ENCODE data around the gene NOTCH2.

Gene NOTCH2

DNA sequence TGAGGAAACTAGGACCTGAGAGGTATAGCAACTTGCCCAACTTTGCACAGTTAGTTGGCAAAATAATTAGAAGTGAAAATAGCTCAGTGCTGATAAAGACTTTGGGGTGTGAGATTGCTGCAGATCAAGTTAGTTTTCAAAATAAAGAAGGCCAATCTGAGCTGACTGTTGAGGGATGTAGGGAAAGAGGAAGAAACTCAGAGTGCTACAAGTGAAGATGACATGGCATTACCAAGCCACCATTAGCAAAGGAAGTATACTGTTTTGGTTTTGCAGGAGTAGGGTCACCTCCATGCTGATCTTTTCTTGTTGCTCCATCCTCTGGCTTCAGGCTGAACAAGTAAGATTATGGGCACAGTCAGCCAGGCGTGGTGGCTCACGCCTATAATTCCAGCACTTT lies 94.5 kb downstream of the NOTCH2 start:
- DNase-seq (ENCODE audit: low spot score), result no peak

DNA sequence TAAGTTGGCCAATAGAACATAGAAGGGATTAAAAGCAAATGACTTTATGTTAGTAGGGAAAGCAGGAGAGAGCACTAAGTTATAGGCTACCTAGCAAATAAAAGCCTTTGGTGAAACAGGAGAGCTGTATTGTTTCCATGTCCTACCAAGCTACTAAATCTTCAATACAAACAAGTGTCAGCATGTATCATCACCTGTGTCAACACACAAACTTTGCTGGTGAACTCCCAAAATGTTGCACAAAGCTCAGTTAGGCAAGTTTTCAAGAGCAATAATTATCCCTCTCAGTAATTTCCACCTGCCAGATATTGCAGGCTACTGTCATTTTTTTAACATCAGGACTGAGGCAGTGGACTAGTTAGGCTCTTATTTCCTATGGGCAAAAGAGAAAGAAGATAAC lies 95.4 kb downstream of the NOTCH2 start:
- no peak for DNase-seq (ENCODE audit: low spot score)

DNA sequence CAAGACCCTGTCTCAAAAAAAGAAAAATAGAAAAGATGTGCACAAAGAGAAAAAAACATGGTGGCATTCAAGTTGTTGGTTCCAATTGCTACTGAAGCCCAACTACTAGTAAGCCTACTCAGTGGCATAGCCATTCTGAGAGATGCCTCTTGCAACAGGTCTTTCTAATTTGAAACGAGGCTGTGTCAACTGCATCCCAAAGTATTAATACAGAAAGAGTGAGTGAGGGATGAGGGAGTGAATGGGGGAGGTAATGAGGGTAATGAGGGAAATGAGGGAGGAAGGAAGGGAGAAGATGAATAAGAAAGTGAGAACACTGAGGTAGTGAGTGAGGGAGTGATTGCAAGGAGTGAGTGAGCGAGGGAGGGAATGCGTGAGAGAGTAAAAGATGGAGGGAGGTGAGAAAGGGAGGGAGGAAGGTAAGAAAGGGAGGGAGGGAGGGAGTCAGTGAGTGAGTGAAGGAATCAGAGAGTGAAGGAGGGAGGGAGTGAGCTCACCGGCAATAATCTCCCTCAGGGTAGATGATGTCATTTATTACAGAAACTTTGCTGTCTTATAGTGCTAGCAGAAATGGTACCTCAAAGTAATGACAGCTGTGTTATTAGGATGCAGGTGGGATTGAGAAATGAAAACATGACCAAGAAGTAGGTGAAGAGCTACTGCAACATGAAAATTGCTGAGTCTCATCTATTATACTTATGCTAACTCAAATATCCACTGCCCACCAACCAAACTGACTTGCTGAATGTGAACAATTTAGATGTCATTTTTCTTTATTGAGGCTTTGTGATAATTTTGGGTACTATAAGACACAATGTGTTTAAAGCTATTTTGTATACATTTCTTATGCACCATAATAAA lies 97.5 kb downstream of the NOTCH2 start:
- DNase-seq (ENCODE audit: low spot score), result no peak

DNA sequence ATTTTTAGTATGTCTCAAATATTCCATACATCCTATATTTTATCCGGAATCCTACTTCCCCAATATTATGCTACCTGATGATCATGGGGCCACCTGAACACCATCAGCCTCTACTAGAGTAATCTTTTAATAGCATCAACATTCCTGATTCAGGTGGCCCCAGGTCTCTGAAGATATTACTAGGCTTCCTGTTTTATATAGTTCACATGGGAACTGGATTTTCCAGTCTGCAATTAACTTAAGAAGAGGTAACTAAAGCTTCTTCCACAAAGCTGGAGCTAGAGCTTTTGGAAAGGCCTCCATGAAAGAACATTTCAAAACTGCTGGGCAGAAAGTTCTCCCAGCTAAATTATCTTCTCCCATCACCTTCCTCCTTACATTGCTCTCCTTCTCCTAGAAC lies 100.9 kb downstream of the NOTCH2 start:
- no peak for DNase-seq (ENCODE audit: low spot score)

DNA sequence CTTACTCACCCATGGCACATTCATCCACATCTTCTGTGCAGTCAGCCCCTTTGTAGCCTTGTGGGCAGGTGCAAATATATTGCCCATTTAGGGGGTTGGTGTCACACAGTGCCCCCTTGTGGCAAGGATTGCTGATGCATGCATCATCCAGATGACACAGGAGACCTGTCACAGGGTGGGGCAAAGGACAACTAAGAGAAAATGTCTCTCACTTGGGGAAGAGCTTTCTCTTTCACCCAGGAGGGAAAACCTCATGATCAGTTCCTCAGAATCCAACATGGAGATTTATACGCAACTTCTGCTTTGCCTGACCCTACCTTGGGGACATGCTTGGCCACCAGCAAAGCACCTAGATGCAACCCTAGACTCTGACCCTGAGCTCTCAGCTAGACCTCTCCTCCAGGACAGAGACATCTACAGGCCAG lies 101.4 kb downstream of the NOTCH2 start:
- no peak for DNase-seq (ENCODE audit: low spot score)

DNA sequence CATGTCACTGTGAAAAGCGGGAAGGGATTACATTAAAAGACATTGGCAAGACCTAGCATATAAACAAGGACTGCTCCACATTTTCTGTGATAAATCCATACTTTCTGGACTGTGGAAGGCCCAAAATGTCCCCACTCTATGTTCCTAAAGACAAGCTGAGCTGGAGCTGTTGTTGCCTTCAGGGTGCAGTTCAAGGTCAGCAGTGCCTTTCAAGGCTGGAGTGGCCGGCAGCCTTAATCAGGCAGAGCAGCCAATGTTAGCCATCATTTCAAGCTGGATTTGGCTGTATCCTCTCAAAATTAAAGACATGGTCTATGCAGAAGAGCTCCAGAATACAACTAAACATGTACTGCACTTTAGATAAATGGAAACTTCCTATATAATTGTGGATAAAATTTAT lies 102.8 kb downstream of the NOTCH2 start:
- DNase-seq (ENCODE audit: low spot score), result no peak

DNA sequence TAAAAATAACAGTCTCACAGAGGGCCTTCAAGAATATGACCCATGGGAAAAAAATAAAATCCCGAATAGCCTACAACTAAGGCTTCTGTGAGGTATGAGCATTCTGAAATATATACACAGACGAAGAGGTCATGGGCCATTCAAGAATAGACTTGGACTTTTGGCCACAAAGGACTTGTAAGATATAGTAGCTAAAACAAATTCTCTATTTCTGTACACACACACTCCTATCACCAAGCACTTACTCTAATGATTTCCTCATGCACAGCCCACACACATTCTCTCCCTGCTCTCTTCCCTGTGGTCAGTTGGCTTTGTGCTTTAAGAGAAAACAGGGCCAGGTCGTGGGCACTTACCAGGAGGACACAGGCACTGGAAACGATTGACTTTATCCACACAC lies 103.4 kb downstream of the NOTCH2 start:
- no peak for DNase-seq (ENCODE audit: low spot score)

DNA sequence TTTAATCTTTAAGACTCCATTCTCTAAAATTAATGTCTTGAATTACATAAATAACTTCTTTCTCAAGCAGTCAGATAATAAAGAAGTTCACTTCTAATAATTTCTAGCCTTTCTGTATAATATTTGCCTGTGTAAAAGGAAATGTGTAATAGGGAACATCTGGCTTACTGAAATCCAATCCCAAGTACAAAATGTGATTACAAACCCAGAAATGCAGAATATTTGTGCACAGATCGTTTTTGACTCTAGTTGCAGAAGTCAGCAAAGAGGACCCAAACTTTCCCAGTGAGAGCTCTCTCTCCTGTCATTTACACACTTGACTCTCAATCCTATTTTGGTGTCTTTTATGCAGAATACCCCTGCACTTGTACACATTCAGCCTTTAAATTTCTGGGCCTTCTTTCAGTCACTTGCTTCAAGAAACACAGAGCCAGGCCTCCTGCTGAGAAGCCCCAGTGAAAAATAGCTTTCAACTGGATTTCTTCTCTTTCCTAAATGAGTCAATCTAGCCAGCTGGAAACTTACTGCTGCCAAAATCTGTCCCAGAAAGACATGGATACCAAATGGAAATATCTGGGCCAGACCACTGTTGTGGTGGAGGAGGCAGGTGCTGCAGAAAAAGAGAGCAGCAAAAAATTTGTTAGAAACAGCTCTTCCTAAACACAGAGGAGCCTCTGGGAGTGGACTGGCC lies 104.6 kb downstream of the NOTCH2 start:
- peak; percentile 57 for DNase-seq (ENCODE audit: low spot score)

DNA sequence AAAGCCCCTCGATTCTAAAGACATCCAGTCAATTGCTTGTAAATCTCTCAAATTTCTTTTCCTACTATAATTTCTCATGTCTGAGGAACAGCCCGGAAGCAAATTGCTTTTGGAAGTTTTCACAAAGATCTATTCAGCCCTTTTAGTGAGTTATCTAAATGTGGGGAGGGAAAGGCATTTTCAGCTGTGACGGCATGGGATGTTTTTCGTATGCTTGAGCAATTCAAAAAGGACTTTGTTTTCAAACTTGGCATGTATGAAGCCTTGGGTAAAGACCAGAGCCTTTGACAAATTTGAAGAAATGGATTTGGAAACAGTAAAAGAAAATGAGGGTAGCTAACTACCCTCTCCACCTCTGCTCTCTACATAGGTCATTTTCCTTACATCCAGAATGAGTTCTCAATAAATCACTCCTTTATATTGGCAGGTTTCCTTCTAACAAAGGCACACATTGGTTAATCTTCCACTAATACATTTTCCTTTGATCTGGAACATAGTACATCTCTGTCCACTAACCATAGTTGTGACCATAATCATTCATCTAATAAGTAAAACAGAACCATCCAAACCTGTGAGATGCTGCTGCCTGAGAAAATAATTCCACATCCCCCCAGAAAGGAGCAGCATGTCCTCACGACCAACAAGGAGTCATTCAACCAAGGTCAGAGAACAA lies 107.0 kb downstream of the NOTCH2 start:
- DNase-seq (ENCODE audit: low spot score), result peak; percentile 35

DNA sequence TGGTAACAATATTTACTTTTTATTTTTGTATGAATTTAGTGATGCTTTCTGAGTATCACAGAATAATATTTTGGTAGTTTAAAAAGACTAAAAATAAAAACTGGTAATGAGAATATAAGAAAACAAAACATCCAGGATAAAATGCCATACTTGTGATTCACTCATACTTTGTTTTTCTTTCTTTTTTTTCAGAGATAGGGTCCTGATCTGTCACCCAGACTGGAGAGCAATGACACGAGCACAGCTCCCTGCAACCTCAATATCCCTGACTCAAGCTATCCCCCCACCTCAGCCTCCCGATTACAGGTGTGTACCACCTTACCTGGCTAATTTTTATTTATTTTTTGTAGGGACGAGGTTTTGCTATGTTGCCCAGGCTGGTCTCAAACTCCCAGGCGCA lies 109.0 kb downstream of the NOTCH2 start:
- no peak for DNase-seq (ENCODE audit: low spot score)

DNA sequence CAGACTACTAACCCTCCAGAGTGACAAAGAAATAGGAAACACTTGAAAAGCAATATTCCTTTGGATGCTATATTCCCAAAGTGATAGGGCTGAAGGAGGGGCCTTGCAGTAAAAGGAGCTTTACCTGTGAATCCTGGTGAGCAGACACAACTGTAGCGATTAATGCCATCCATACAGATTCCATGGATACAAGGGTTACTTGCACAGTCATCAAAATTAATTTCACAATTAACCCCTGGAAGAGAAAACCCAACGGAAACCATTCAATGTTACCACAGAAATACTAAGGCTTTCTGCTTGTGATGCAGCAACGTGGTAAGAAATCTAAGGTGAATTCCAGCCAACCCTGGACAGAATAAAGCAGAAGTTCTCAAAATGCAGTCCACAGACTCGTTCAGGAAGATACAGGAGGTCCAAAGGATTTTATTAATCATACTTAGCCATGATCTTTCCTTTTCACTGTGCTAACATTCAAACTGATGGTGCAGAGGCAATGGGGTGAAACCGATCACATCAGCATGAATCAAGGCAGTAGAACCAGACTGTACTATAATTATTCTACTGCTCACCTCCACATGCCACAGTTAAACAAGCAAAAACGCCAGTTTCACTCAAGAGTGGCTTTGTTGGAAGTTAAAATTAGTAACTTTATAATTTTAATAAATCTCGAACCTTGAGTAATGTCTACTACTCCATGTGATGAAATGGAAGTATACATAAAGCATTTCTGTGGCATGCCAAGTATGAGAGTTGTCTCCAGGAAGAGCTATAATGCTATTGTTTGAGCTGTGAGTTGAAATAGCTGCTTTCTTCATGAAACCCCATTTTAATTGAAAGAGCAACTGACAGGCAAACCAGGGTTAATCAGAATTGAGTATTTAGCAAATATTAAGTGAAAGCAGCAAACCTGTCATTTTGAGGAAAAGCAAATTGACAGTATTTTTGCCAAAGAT lies 109.9 kb downstream of the NOTCH2 start:
- DNase-seq (ENCODE audit: low spot score), result no peak

DNA sequence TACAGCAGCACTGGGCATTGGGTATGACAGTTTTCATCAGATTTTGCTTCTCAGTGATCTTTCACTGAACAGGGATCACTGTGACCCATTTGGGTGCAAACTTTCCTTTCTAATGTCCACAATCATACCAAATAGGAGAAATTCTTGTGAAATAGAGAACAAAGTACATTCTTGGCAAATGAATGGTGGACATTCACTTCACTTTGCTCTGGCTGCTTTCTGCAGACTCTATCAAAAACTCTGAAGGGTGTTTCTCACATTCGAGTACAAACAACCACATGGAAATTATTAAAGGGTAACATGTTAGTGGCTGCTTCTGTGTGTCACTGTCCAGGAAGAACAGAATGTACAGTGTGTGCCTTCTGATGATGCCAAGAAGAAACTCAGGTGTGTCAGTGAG lies 111.2 kb downstream of the NOTCH2 start:
- no peak for DNase-seq (ENCODE audit: low spot score)

DNA sequence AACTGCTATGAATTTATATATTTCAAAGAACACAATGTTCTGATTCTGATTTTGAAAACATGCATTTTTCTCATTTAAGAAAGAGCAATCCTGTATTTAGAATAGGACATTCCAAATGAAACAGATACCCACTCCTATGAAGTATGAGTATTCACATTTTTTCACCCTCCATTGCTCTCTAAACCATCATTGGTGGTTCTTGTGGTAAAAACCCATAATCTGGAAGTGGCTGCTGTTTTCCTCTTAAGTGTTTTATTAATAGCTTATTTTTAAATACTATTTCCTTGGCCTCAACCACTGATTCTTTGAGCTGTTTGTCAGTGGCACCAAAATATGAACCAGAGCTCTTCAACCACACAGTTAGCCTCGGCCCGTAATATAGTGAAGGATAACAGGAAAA lies 113.2 kb downstream of the NOTCH2 start:
- no peak for DNase-seq (ENCODE audit: low spot score)

DNA sequence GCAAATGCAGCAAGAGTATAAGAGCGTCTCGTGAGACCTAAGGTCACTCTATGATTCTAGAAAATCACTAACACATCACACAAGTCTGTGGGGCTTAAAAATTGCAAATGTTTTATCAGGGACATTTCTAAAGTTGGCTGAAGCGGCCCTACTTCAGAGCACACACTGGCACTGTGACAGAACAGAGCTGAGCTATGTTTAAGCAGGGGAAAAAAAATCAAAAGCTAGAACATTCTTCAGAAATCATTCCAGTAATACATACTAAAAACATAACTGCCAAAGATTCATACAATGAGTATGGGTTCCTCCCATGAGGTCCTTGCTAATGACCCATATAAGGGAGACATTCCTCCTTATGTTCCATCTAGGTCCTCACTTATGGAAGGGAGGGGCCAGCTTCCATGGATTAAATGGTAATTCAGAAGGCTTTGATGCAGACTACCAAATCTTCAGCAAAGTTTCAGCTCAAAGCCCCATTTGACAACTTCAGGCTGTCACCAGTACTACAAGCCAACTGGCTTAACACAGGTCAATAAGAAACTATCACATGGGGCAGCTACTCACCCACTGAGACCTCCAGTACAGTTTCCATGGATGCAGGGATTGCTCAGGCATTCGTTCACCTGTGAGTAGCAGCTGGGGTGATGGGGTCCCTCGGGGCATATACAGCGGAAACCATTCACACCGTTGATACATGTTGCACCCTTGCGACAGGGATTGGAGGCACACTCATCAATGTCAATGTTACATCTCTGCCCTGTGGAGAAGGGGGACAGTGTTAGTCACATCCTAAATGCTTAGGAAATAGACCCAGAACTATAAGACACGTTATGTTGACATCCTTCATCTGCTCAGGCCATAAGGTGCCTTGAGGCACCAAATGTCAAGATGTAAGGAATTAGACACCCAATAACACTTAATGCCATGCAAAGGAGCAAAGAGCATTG lies 114.7 kb downstream of the NOTCH2 start:
- no peak for DNase-seq (ENCODE audit: low spot score)

DNA sequence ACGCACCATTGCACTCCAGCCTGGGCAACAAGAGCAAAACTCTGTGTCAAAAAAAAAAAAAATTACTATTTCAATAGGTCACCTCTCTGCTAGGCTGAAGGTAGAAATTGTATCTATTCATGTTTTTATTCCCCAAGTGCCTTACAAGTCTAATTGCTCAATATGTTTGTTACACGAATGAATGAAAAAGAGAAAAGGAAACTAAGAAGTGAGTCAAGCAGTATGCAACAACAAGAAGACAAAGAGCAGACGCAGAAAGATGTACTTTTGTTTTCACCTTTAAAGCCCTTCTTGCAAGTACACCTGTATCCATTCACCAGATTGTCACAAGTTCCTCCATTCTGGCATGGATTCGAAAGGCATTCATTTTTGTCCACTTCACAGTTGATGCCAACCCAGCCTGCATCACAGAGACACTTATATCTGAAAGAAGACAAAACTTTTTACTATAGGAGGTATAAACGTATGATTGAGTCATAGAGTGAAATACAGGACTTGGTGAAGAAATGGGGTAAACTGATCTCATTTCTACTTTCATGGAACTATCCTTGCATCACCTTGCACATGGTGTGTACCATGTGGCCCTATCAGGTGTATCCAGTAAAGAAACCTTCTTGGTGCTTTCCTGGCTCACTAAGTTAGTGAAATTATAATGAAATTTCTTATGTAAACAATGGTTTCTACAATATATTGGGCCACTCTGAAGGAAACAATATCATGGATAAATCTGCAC lies 116.0 kb downstream of the NOTCH2 start:
- DNase-seq (ENCODE audit: low spot score), result no peak

DNA sequence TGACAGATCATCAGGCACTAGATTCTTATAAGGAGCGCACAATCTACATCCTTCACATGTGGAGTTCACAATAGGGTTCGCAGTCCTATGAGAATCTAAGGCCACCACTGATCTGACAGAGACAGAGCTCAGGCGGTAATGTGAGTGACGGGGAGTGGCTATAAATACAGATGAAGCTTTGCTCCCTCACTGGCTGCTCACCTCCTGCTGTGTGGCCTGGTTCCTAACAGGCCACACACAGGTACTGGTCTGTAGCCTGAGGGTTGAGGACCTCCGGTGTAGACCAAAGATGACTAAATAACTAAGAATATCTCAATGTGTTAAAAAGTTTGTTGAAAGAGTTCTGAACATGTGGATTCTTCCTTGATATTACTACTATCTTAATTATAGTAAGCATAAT lies 117.0 kb downstream of the NOTCH2 start:
- DNase-seq (ENCODE audit: low spot score), result no peak

DNA sequence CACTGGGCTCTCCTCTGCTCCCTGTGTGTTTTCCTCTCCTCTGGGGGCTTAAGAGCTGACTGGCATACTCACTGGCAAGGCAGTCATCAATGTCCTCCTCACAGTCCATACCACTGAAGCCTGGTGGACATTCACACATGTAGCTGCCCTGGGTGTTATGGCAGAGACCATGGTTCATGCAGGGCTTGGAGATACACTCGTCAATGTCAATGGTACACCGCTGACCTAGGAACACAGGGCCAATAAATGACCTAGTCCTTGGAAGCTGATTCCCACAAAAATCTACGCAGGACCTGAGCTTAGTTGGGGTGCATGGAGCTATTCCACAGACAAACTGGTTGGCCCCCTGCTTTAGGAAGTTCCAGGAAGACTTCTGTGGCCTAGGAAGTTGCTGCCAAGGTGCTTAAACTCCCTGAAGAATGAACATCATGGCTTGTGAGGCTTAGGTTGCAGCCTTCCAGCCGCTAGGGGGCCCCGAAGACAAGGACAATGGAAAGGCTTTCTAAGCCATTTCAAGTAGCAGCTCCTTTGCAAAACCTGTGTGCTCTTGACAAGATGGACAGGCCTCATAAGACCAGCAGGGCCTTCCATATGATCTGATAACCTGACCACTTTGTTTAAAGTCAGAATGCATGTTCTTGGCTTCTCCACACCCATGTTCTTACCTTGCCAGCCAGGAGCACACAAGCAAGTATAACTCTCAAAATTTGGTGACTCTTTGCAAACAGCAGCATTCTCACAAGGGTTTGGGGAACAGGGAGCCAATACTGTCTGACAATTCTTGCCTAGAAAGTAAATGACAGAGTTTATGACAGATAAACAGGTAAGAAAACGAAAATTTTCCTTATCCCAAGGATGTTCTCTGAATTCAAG lies 120.9 kb downstream of the NOTCH2 start:
- peak; percentile 68 for DNase-seq (ENCODE audit: low spot score)

DNA sequence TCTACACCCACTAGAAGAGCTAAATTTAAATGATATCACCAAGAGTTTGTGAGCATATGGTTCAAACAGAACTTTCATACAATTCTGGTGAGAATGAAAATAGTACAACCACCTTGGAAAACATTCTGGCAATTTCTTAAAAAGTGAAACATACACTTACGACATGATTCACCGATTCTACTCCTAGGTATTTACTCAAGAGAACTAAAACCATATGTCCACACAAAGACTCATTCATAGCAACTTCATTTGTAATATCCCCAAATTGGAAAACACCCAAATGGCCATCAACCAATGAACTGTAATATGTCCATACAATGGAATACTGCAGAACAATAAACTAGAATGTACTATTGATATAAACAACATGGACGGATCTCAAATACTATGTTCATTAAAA lies 122.0 kb downstream of the NOTCH2 start:
- no peak for DNase-seq (ENCODE audit: low spot score)

DNA sequence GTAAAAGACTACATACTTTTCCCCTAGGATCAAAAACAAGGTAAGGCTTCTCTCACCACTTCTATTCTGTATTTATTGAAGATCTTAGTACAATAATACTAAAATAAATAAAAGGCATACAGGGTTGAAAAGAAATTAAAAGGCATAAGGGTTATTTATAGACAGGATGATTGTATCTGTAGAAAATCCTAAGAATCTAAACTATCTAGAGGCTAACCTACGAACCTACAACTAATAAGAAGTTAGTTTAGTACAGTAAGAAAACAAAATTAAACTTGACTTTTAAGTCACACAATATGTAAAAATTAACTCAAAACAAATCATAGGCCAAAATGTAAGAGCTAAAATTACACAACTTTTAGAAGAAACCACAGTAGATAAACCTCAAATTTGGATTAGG lies 122.7 kb downstream of the NOTCH2 start:
- DNase-seq (ENCODE audit: low spot score), result no peak

Data from globus pallidus (tissue), 1 donor.